HepG2 (cell line): ENCODE measurements around the gene RPL41. TPM values are rescaled to one million over a fixed set of nuclear protein-coding genes. Genes with fewer than 3 reads are reported as not detected.

Experiments used
- HIC2 ChIP-seq: sonication (generic); formaldehyde crosslinking; IDR thresholded peaks from 2 replicates; pipeline ENCODE4 v1.9.0; 2022; ENCODE audit warnings: low read depth, missing genetic modification reagents
- KDM4B ChIP-seq: sonication (generic); formaldehyde crosslinking; IDR thresholded peaks from 2 replicates; pipeline ENCODE4 v1.4.0; 2020; ENCODE audit warnings: missing genetic modification reagents
- KLF6 ChIP-seq: IDR thresholded peaks from 2 replicates; pipeline ENCODE4 v1.8.0; 2016; ENCODE audit warnings: missing biosample characterization, missing genetic modification reagents
- NR2F6 ChIP-seq, 2 experiments: IDR thresholded peaks; 2 replicates each; pipeline ENCODE4 v1.6.1; 2016; ENCODE audit warnings: antibody characterized with exemption in 1 of 2, mild to moderate bottlenecking in 1 of 2
- RBFOX2 ChIP-seq: fragments of 200-400 bp; formaldehyde crosslinking; IDR thresholded peaks from 2 replicates; pipeline ENCODE4 v1.6.1; 2017; ENCODE audit warnings: low read depth, mild to moderate bottlenecking, low read length
- RERE ChIP-seq: IDR thresholded peaks from 2 replicates; pipeline ENCODE4 v1.6.1; 2016; ENCODE audit warnings: low read depth, missing genetic modification reagents, missing compliant biosample characterization
- SP5 ChIP-seq: IDR thresholded peaks from 2 replicates; pipeline ENCODE4 v1.6.1; 2016; ENCODE audit warnings: low read depth, borderline replicate concordance
- SRSF9 ChIP-seq: fragments of 200-400 bp; formaldehyde crosslinking; IDR thresholded peaks from 2 replicates; pipeline ENCODE4 v1.6.1; 2018; ENCODE audit warnings: borderline replicate concordance, mild to moderate bottlenecking, low read depth, low read length; ENCODE audit not compliant: insufficient read depth, poor library complexity, severe bottlenecking
- ZMAT5 ChIP-seq: sonication (generic); formaldehyde crosslinking; IDR thresholded peaks from 2 replicates; pipeline ENCODE4 v1.5.0; 2020; ENCODE audit warnings: mild to moderate bottlenecking, low read depth, missing genetic modification reagents, borderline replicate concordance
- ZNF326 ChIP-seq: sonication (generic); formaldehyde crosslinking; IDR thresholded peaks from 2 replicates; pipeline ENCODE4 v1.4.0; 2020; ENCODE audit warnings: missing genetic modification reagents, borderline replicate concordance
- ZNF747 ChIP-seq: sonication (generic); formaldehyde crosslinking; IDR thresholded peaks from 2 replicates; pipeline ENCODE4 v1.8.1; 2023; ENCODE audit warnings: missing genetic modification reagents, mild to moderate bottlenecking, borderline replicate concordance
- polyA plus RNA-seq, 8 experiments: library from polyadenylated mRNA; depleted of rRNA in 3 of 8; stranded (reverse) in 7 of 8; unstranded in 1 of 8; fragments of >200 nt; fragmentation: Illumina TruSeq in 4 of 8; extraction: Trizol in 4 of 8; gene quantifications; 2 replicates each; pipeline versions ENCODE4 v1.2.1 to v1.2.3, GENCODE V29; 2011 to 2016; ENCODE audit warnings: low read depth in 4 of 8, missing spikeins in 1 of 8, mixed read lengths in 1 of 8; ENCODE audit not compliant: insufficient read depth in 1 of 8
- total RNA-seq, 5 experiments: library from RNA; depleted of rRNA; stranded (reverse); fragments of >200 nt; fragmentation: Illumina TruSeq; extraction: Trizol; gene quantifications; 2 replicates each; pipeline ENCODE4 v1.2.3, GENCODE V29; 2016; ENCODE audit warnings: low read depth in 1 of 5
- TF ChIP-seq, protein P1 (sequence below): sonication (generic); formaldehyde crosslinking; IDR thresholded peaks from 2 replicates; pipeline ENCODE4 v1.4.0; 2020; ENCODE audit warnings: missing genetic modification reagents, mild to moderate bottlenecking, borderline replicate concordance
- TF ChIP-seq, protein P2 (sequence below): IDR thresholded peaks from 2 replicates; pipeline ENCODE4 v1.6.1; 2016; ENCODE audit warnings: missing compliant biosample characterization, missing genetic modification reagents, borderline replicate concordance
- TF ChIP-seq, protein P3 (sequence below): sonication (generic); formaldehyde crosslinking; IDR thresholded peaks from 2 replicates; pipeline ENCODE4 v1.4.0; 2020; ENCODE audit warnings: missing genetic modification reagents

Gene RPL41
- total and polyA plus RNA-seq, 2 of the 13 experiments (the other 11 are each of a cell fraction or from before 2014, with no cell fraction given): 4,012 to 7,670 TPM

- TF ChIP-seq, protein P1, sequence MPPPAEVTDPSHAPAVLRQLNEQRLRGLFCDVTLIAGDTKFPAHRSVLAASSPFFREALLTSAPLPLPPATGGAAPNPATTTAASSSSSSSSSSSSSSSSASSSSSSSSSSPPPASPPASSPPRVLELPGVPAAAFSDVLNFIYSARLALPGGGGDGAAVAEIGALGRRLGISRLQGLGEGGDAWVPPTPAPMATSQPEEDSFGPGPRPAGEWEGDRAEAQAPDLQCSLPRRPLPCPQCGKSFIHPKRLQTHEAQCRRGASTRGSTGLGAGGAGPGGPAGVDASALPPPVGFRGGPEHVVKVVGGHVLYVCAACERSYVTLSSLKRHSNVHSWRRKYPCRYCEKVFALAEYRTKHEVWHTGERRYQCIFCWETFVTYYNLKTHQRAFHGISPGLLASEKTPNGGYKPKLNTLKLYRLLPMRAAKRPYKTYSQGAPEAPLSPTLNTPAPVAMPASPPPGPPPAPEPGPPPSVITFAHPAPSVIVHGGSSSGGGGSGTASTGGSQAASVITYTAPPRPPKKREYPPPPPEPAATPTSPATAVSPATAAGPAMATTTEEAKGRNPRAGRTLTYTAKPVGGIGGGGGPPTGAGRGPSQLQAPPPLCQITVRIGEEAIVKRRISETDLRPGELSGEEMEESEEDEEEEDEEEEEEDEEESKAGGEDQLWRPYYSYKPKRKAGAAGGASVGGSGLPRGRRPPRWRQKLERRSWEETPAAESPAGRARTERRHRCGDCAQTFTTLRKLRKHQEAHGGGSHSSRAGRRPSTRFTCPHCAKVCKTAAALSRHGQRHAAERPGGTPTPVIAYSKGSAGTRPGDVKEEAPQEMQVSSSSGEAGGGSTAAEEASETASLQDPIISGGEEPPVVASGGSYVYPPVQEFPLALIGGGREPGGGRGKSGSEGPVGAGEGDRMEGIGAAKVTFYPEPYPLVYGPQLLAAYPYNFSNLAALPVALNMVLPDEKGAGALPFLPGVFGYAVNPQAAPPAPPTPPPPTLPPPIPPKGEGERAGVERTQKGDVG (CRISPR knock-in tag): no peak
- TF ChIP-seq, protein P2, sequence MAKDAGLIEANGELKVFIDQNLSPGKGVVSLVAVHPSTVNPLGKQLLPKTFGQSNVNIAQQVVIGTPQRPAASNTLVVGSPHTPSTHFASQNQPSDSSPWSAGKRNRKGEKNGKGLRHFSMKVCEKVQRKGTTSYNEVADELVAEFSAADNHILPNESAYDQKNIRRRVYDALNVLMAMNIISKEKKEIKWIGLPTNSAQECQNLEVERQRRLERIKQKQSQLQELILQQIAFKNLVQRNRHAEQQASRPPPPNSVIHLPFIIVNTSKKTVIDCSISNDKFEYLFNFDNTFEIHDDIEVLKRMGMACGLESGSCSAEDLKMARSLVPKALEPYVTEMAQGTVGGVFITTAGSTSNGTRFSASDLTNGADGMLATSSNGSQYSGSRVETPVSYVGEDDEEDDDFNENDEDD: peak; percentile 48; the same call in 1 of the 2 replicates
- TF ChIP-seq KDM4B (CRISPR knock-in tag) (no peak), SRSF9 (no peak), KLF6 (no peak), ZMAT5 (CRISPR knock-in tag) (no peak), NR2F6 (IDR thresholded peaks at IDR 0.05) (peak; percentile 84), NR2F6 (CRISPR knock-in tag; IDR thresholded peaks at IDR 0.05) (peak; percentile 84), HIC2 (CRISPR knock-in tag) (no peak), RBFOX2 (no peak), RERE (no peak), SP5 (peak; percentile 25; the same call in 1 of the 2 replicates), ZNF747 (CRISPR knock-in tag) (no peak), ZNF326 (CRISPR knock-in tag) (no peak)
- TF ChIP-seq, protein P3, sequence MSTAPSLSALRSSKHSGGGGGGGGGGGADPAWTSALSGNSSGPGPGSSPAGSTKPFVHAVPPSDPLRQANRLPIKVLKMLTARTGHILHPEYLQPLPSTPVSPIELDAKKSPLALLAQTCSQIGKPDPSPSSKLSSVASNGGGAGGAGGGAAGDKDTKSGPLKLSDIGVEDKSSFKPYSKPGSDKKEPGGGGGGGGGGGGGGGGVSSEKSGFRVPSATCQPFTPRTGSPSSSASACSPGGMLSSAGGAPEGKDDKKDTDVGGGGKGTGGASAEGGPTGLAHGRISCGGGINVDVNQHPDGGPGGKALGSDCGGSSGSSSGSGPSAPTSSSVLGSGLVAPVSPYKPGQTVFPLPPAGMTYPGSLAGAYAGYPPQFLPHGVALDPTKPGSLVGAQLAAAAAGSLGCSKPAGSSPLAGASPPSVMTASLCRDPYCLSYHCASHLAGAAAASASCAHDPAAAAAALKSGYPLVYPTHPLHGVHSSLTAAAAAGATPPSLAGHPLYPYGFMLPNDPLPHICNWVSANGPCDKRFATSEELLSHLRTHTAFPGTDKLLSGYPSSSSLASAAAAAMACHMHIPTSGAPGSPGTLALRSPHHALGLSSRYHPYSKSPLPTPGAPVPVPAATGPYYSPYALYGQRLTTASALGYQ (CRISPR knock-in tag): 0 out of 2 replicates have a peak, but pooled peaks have one; percentile 19
Observed at GRCh38 chr12:56119361-56119796, 2.9 kb downstream of the RPL41 start (continued).
